SHP77 (cell line): ENCODE measurements around the gene DNAH3.

Source experiments
- DNase-seq, 2 experiments: peaks; one replicate each; lab custom pipeline; 2025; lab: John Stamatoyannopoulos, UW

DNAH3 gene

DNA sequence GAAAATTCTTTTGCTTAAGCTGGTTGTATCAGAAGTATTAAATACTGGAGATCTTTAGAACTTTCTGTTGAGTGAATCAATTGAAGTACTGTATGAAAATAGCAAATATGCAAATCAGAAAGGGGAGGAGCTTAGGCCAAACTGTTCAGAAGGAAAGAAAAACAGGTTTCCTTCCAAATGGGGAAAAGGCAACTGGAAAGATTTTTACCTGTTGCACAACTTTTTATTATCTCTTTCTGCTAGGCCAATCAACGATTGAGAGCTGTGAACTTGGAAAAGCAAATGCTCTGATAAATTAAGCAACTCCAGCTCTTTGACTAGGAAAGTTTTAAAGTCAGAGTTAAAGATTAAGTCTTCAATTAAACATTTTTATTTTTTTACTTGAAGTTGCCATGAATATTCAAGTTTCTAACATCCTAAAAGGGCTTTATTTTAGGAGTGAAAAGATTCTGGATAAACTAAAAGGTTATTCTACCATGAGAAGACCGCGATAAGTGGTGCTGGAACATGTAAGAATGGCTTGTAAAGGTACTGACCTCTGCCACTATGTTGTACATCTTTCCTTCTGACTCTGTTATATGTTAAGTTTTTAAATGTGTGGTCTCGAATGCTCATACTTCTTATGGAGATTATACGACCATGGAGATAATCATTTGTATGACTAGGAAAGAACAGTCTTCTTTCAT, 266.9 kb downstream of the DNAH3 start:
- no peak for DNase-seq
